Heart left ventricle (tissue), 16 donors: ENCODE measurements around the gene SAMD10. TPM values are rescaled to one million over a fixed set of nuclear protein-coding genes. Genes with fewer than 3 reads are reported as not detected.

Experiments
- ATAC-seq, 4 donors: fragments of 200-7000 bp; cut with Tn5 transposase; one replicate each; pipeline ENCODE4 v1.9.1; 2020 to 2022; ENCODE audit warnings: moderate library complexity in 4 of 4, mild to moderate bottlenecking in 3 of 4, moderate number of reproducible peaks in 1 of 4
- DNase-seq, 5 donors: peaks; one replicate each; pipeline ENCODE4 v3.0.0-alpha.2; 2020
- H3K27ac ChIP-seq, 12 donors: fragments of 200-600 bp; sonication (generic) in 4 of 12; one replicate each; pipeline versions ENCODE4 v1.5.0 to v1.8.0; 2016 to 2022; ENCODE audit warnings: mild to moderate bottlenecking in 2 of 12
- H3K27me3 ChIP-seq, 9 donors: fragments of 200-600 bp; sonication (generic) in 2 of 9; one replicate each; pipeline versions ENCODE4 v1.5.1 to v1.8.0; 2016 to 2022; ENCODE audit warnings: mild to moderate bottlenecking in 3 of 9
- H3K36me3 ChIP-seq, 9 donors: fragments of 200-600 bp; sonication (generic) in 2 of 9; one replicate each; pipeline versions ENCODE4 v1.5.0 to v1.8.0; 2018 to 2022; ENCODE audit warnings: mild to moderate bottlenecking in 2 of 9
- H3K4me1 ChIP-seq, 12 donors: fragments of 200-600 bp; sonication (generic) in 4 of 12; one replicate each; pipeline versions ENCODE4 v1.5.0 to v1.8.0; 2016 to 2022; ENCODE audit warnings: mild to moderate bottlenecking in 3 of 12
- H3K4me3 ChIP-seq, 12 donors: fragments of 200-600 bp; sonication (generic) in 4 of 12; one replicate each; pipeline versions ENCODE4 v1.5.0 to v1.8.0; 2017 to 2022; ENCODE audit warnings: mild to moderate bottlenecking in 9 of 12, moderate library complexity in 4 of 12
- H3K9me3 ChIP-seq, 12 donors: fragments of 200-600 bp; sonication (generic) in 4 of 12; one replicate each; pipeline versions ENCODE4 v1.5.0 to v1.8.0; 2016 to 2022; ENCODE audit warnings: mild to moderate bottlenecking in 1 of 12
- POLR2A ChIP-seq, 2 donors: fragments of 450-650 bp; IDR thresholded peaks; one replicate each; pipeline ENCODE4 v1.6.1; 2017; ENCODE audit warnings: antibody characterized with exemption in 2 of 2, mild to moderate bottlenecking in 2 of 2, moderate library complexity in 2 of 2
- WGBS, 4 donors: extraction: QIAGEN DNeasy Blood & Tissue Kit in 2 of 4; methylation state at CpG; one replicate each; pipeline versions ENCODE4 v1.1.5 to v1.1.7; 2013 to 2018; 5-methylcytosine and 5-hydroxymethylcytosine counted together
- intact Hi-C, 10 donors: fragments of 100-400 bp; cut with DNase I; formaldehyde crosslinking; loops; one replicate each; pipeline versions ENCODE4 v1.11.1 to v1.14.2; 2022
- polyA plus RNA-seq, 2 donors: library from polyadenylated mRNA; stranded (reverse); fragments of 200-250 nt; gene quantifications; one replicate each; pipeline ENCODE4 v1.2.3, GENCODE V29; 2013
- total RNA-seq, 9 donors: library from RNA; depleted of rRNA in 2 of 9; stranded (reverse); fragments of >200 nt in 2 of 9; fragmentation: NEBNext Ultra II Directional in 3 of 9; extraction: Animal tissue kit (Norgen Biotek cat#: 25700) in 3 of 9; gene quantifications; one replicate each; pipeline versions ENCODE4 v1.1.0 to v1.2.4, GENCODE V29; 2016 to 2023
- TF ChIP-seq, protein P1 (sequence below), 12 donors: fragments of 200-600 bp; sonication (generic) in 4 of 12; IDR thresholded peaks; one replicate each; pipeline versions ENCODE4 v1.5.0 to v1.8.0; 2018 to 2022; ENCODE audit warnings: antibody characterized with exemption in 12 of 12, mild to moderate bottlenecking in 5 of 12
- donor health status: ischemic (EF 13 %, LVEDD 7.1; RV severe dilation, severe dysfunction).
- donor health status: healthy with polysubstance abuse.
- donor health status: DM: no; HTN: yes; CAD: no.
- donor health status: DM: no; HTN: no; CAD: no.
- donor health status: ischemic (EF 25% LVEDD 6.9; RV normal size, moderate dysfunction).
- donor health status: ischemic (EF 25% LVEDD 5.7; RV mildly dilated, moderate dysfunction).
- donor health status: healthy.
- donor health status: DM: yes; HTN: yes; CAD: no.
- donor health status: ischemic (EF 35%, LVEDD 5.7; RV mildly dilated, moderate dysfunction).
- donor health status: nonischemic (EF 11% LVEDD 7.7; RV severe dilation, severe dysfunction).
- donor health status: DM: yes; HTN: yes; CAD: no.
- donor health status: PGD.
- donor health status: ischemic (EF 29% LVEDD 5.4; RV normal size, mild dysfunction).
- donor health status: nonischemic (EF 23%, LVEDD 6.1; RV moderate dilation, normal function).

The SAMD10 gene
- total and polyA plus RNA-seq, 11 donors = 3.1 to 6.3 (median 4.7) TPM

DNA sequence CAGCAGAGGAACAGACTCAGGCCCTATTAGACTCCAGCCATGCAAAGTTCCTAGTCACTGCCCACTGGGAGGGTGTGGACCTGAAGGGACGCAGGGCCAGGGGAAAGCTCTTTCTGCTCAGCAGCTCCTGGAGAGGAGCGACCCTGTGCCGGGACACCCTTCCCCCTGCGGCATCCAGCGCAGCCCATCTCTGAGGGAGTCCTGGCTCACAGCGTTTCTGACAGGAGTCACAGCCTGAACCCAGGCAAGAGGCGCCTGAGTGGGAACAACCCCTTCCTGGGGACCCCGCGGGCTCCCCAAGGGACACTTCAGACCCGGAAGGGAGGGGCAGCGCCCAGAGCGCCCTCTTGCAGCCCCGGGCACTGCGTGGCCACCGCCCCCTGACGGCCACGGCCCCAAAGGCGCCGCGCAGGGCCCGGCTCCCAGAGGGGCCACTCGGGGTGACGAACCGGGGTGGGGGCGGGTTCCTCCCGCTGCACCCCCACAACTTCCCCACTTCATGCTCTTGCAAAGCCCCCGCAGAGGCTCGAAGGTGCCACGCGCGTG lies 24.1 kb downstream of the SAMD10 start:
- 0 to 1% (median 0%) methylated on average over 3 to 31 of the region's 31 CpGs for WGBS, 4 donors
- peak overlapping the region; percentile 58 to 100 (median 96) for H3K4me3 ChIP-seq
- no peaks in the 10 kb centered on the region for H3K9me3 ChIP-seq
- DNase-seq (peak in 3 of 5 donors; percentile 58 to 73 (median 58)), ATAC-seq (peak in 3 of 4 donors; percentile 18 to 32 (median 21))
- H3K4me1 ChIP-seq = peaks cover 0 to 70% (median 56%) of the 10 kb centered on the region in 12 donors
- intact Hi-C loops = loop anchor here in 1 of 10 donors (2.0 kb wide), 1 partner anchor 47 kb away; no protein-coding TSS in a partner anchor
- H3K27ac ChIP-seq = peak overlapping the region; percentile 88 to 99 (median 98)
- no peaks in the 10 kb centered on the region for H3K27me3 ChIP-seq
- TF ChIP-seq, protein P1, sequence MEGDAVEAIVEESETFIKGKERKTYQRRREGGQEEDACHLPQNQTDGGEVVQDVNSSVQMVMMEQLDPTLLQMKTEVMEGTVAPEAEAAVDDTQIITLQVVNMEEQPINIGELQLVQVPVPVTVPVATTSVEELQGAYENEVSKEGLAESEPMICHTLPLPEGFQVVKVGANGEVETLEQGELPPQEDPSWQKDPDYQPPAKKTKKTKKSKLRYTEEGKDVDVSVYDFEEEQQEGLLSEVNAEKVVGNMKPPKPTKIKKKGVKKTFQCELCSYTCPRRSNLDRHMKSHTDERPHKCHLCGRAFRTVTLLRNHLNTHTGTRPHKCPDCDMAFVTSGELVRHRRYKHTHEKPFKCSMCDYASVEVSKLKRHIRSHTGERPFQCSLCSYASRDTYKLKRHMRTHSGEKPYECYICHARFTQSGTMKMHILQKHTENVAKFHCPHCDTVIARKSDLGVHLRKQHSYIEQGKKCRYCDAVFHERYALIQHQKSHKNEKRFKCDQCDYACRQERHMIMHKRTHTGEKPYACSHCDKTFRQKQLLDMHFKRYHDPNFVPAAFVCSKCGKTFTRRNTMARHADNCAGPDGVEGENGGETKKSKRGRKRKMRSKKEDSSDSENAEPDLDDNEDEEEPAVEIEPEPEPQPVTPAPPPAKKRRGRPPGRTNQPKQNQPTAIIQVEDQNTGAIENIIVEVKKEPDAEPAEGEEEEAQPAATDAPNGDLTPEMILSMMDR (IDR thresholded peaks at IDR 0.05) = peak; percentile 18 to 64 (median 44)
- TF ChIP-seq POLR2A (IDR thresholded peaks at IDR 0.05) = no peak
- peaks cover 0 to 20% (median 7%) of the 10 kb centered on the region in 9 donors for H3K36me3 ChIP-seq

DNA sequence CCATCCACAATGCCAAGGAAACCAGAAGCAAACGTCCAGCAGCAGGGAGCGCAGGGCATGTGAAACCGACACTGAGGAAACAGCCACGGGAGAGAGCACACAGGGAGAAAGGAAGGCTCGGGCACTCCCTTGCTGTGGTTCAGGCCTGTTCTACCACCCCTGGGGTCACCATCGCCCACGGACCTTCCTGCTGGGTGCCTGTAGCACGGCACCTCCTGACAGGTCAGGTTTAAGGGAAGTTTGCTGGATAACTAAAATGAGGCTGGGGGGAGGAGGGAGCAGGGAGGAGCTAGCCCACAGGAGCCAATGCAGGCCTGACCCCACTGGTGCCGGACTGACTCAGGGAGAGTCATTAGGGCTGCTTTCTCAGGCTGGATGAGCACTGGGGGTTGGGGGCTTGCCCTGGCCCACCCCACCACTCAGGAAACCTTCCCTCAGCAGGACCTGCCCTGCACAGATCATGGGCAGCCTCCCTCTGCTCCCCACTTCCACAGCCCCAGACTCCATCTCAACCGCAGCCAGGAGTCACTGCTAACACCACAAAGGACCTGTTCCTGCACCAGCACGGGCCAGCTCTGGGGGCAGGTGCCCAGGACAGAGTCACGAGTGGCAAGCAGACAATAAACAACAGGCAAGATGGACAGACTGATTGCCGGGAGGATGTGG lies 25.5 kb downstream of the SAMD10 start:
- peak overlapping the region in 5 of 12 donors; percentile 89 to 100 (median 96) for H3K4me3 ChIP-seq
- intact Hi-C loops = loop anchor here in 1 of 10 donors (2.0 kb wide), 1 partner anchor 45 kb away; no protein-coding TSS in a partner anchor
- WGBS, 4 donors = 50 to 60% (median 51%) methylated on average over 11 to 13 of the region's 13 CpGs
- no peak for TF ChIP-seq POLR2A (IDR thresholded peaks at IDR 0.05)
- TF ChIP-seq, protein P1 (IDR thresholded peaks at IDR 0.05) = no peak
- DNase-seq (no peak), ATAC-seq (no peak)
- peaks cover 0 to 6% (median 0%) of the 10 kb centered on the region in 9 donors for H3K36me3 ChIP-seq
- peaks cover 1 to 84% (median 70%) of the 10 kb centered on the region in 12 donors for H3K4me1 ChIP-seq
- H3K27ac ChIP-seq = peak overlapping the region in 10 of 12 donors; percentile 31 to 98 (median 96)
- no peaks in the 10 kb centered on the region for H3K27me3 ChIP-seq
- no peaks in the 10 kb centered on the region for H3K9me3 ChIP-seq

DNA sequence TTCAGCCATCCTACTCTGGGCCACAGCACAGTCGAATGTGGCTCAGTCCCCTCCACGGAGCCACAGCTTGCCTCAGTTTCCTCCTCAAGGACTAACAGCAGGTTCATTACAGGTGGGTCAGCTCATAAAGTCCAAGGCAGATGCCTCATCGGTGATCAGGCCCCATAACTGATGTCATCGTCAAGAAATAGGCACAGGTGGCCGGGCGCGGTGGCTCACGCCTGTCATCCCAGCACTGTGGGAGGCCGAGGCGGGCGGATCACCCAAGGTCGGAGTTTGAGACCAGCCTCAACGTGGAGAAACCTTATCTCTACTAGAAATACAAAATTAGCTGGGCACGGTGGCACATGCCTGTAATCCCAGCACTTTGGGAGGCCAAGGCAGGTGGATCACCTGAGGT lies 26.7 kb downstream of the SAMD10 start:
- Histone ChIP-seq H3K9me3 (no peaks in the 10 kb centered on the region), H3K27me3 (no peaks in the 10 kb centered on the region), H3K4me1 (peaks cover 4 to 91% (median 80%) of the 10 kb centered on the region in 12 donors), H3K36me3 (peaks cover 0 to 4% (median 0%) of the 10 kb centered on the region in 9 donors), H3K4me3 (no peak overlapping the region), H3K27ac (peak overlapping the region in 11 of 12 donors; percentile 81 to 98 (median 93))
- ATAC-seq (no peak), DNase-seq (peak in 1 of 5 donors; percentile 57)
- 60 to 71% (median 66%) methylated on average over 13 to 14 of the region's 14 CpGs for WGBS, 4 donors
- intact Hi-C loops = no loop called here
- TF ChIP-seq, protein P1 (IDR thresholded peaks at IDR 0.05) = no peak
- TF ChIP-seq POLR2A (IDR thresholded peaks at IDR 0.05) = no peak

DNA sequence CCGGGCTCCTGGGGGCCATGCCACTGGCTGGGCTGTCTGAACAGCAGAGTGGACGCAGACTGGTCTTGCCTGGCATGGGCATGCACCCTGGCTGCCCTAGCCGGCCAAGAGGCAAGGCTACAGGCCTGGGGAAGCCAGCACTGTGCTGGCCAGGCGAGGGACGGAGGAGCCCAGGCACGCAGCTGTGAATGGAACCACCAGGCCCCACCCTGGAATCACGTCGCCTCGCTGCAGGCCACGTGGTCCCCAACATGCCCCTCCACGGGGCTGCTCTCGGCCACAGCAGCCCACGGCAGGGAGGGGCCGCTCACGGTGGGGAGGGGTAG lies 27.3 kb downstream of the SAMD10 start:
- H3K27ac ChIP-seq = peak overlapping the region; percentile 81 to 98 (median 92)
- H3K36me3 ChIP-seq = peaks cover 0 to 4% (median 0%) of the 10 kb centered on the region in 9 donors
- no peaks in the 10 kb centered on the region for H3K9me3 ChIP-seq
- H3K27me3 ChIP-seq = no peaks in the 10 kb centered on the region
- H3K4me1 ChIP-seq = peaks cover 4 to 93% (median 81%) of the 10 kb centered on the region in 12 donors
- intact Hi-C loops = no loop called here
- DNase-seq (peak in 1 of 5 donors; percentile 60), ATAC-seq (no peak)
- 20 to 60% (median 40%) methylated on average over 1 to 15 of the region's 15 CpGs for WGBS, 4 donors
- no peak for TF ChIP-seq POLR2A (IDR thresholded peaks at IDR 0.05)
- TF ChIP-seq, protein P1 (IDR thresholded peaks at IDR 0.05) = no peak
- peak overlapping the region in 4 of 12 donors; percentile 10 to 52 (median 15) for H3K4me3 ChIP-seq
